ENCODE results near the gene MIS18BP1.
"Not testable (repeated sequence)": the region's sequence is repeated elsewhere in the genome, so short reads cannot be mapped to it uniquely, and the experiment has no call there.

The MIS18BP1 gene

DNA sequence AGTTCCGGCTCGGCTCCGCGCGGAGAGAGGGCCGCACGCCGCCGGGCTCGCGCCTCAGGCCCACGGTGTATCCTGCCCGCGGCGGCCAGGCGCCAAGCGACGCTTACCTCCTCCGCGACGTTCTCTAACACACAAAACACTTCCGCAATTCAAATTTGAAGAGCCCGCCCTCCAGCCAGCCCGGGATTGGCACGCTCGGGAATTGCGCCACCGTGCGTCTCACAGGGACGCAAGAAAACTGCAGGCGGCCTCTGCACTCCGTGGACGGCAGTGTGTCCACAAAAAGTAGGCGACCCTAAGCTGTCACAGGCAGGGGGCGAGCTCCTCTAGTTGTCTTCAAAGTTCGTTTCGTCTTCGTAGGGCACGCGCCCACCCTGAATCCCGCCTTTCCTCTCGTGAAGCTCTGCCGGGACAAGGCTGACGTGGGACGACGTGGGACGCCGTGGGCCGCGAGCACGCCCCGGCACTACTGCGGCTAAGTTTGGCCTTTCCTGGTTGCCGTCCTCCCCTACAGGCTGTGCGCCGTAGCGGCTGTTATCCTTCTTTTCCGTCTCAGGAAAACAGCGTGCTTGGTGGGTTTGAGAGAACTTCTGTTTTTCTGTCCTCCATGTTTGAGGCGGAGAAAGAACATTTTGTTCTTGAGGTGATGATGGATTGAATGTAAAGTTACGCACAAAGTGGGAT, at the start of gene MIS18BP1:
Gene MIS18BP1 (minus strand): TSS at position 133 of the 684 bp plus-strand sequence. CDS start 5,916 bp downstream, outside the sequence.
- peak; percentile 69 for FAIRE-seq

DNA sequence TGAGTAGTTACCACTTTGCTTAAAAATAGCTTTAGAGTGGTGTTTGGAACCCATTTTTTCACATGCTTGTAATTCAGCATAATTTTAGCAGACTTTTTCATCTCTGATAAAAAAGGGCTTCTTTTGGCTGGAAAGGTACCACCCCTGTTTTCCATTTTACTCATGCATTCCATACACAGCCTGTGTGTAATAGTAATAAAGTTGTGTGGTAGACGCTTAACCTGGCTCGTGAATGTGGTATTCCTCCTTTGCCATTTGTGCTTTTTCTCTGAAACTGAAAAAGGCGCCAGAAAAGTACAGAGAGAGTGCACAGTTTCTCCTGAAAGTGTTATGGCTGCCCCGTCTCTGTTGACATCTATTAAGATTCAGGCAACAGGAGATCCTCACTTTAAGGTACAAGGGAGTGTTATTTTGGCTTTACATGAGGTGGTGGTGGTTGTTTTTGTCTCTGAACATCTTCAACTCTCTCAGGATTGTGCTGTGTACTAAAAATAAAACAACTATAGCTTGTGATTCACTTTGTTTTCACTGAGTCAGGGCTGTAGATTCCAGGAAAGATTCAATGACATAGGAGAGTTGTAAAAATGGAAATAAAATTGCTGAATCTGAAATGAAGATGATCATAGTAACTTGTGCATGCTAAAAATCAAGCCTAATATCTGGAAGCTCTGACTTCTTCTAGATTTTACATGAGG, 45.6 kb upstream of the MIS18BP1 start:
- FAIRE-seq = no peak

DNA sequence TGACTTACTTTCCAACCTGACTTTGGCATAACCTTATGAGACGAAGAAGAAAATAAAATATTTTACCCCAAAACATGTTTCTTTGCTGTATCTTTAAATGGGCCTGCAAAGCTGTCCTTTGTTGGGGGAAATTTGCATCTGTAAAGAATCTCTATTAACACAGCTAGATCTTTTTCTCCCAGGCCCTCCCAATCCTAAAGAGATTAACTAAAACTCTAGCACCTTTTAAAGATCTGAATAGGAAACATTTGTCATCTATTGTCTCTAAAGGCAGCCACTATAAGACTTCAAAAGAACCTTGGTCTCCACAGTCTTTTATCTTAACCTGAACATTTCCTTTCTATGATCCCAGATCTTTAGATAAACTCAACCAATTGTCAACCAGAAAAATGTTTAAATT, 41.8 kb upstream of the MIS18BP1 start:
- FAIRE-seq = not testable (repeated sequence)

DNA sequence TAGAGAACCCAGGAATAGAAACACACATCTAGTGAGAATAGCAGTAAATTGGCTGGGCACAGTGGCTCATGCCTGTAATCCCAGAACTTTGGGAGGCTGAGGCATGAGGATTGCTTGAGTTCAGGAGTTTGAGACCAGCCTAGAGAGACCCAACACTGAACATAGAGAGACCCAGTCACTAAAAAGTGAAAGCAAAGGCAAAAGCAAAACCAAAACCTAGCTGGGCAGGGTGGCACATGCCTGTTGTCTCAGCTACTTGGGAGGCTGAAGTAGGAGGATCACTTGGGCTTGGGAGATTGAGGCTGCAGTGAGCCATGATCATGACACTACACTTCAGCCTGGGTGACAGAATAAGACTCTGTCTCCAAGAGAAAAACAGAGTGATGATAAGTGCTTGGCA, 37.5 kb upstream of the MIS18BP1 start:
- FAIRE-seq = no peak

DNA sequence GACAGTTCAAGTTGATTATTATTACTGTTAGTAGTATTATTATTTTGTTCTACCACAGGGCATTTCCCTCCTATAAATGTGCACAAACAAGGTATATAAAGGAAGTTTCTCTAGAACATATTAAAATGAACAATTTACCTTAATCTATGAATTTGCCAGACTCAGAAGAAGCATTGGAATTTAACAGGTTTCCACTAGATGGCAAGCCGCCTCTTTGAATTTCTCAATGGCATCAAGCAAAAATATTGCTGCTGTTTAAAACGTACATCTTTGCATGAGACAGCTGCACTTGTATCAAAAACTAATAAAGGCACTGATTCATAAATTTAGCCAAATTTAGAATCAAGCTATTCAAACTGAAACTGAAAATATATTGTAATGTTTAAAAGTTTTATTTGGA, 34.6 kb upstream of the MIS18BP1 start:
- FAIRE-seq = peak; percentile 57

DNA sequence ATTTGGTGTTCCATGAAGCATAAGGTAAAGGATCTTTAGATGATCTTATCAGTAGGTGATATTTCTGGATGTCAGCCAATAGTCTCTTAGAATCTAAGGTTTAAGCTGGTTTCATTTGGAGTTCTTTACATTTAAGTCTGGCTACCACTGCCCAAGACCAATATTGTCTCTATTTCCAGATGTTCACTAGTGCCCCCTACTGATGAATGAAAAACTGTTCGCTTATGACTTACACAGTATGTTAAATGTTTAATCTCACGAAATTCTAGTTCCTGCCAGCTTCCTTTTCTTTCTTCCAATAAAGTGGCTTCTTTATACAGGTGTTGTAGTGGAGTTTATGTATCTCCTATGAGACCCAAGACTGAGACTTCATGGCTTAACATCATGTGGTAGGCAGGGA, 31.8 kb upstream of the MIS18BP1 start:
- FAIRE-seq = no peak

DNA sequence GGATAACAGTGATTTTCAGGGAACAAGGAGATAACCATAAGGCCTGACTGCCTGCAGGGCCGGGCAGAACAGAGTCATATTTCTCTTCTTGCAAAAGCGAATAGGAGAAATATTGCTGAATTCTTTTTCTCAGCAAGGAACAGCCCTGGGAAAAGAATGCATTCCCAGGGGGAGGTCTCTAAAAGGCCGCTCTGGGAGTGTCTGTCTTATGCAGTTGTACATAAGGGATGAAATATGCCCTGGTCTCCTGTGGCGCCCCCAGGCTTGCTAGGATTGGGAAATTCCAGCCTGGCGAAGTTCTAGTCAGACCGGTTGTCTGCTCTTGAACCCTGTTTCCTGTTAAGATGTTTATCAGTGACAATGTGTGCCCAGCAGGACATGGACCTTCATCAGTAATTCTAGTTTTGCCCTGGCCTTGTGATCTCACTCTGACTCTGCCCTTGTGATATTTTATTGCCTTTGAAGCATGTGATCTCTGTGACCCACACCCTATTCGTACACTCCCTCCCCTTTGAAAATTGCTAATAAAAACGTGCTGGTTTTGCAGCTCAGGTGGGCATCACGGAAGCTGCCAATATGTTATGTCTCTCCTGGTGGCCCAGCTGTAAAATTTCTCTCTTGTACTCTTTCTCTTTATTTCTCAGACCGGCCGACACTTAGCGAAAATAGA, 28.9 kb upstream of the MIS18BP1 start:
- FAIRE-seq = not testable (repeated sequence)

DNA sequence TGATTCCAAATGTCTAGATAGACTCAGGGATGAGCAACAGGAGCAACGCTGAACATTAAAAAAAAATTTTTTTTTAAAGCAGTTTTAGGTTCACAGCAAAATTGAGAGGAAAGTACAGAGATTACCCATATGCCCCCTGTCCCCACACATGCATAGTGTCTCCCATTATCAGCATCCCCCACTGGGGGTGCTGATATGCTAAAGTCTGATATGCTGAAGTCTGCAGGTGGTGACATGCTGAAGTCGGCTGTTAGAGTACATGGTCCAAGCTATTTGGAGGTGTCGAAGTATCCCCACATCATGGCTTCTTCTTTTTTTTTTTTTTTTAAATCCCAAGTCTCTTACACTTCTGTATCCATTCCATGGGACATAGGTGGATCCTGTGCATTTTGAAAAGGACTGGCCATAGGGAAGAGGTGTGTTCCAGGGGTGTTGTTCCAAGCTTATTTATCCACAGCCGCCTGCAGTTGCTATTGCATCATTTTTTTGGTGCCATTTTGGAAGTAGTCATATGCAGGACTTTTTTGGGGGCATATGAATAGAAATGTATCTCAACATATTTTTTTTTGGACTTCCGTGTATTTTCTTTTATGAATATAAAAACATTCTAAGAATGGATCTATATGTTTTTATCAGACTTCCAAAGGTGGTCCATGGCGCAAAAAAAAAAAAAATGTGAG, 19.0 kb upstream of the MIS18BP1 start:
- FAIRE-seq = no peak

DNA sequence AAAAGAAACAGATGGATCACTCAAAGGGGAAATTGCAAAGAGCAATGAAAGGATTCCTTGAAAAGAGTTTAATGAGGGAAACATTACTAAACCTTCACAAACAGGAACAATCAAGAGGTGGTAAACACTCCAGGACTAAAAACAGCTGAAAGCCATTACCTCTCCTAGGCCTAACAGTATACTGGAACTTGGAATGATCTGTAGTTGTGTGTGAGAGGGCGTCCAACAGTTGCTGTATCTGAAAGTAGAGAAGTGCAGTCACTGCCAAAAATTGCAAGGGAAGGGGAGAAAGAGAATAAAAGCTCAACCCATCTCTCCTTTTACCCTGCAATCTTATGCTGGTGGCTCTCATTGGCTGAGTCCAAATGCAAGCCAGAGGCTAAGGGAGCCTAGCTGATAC, 17.0 kb upstream of the MIS18BP1 start:
- FAIRE-seq = no peak

DNA sequence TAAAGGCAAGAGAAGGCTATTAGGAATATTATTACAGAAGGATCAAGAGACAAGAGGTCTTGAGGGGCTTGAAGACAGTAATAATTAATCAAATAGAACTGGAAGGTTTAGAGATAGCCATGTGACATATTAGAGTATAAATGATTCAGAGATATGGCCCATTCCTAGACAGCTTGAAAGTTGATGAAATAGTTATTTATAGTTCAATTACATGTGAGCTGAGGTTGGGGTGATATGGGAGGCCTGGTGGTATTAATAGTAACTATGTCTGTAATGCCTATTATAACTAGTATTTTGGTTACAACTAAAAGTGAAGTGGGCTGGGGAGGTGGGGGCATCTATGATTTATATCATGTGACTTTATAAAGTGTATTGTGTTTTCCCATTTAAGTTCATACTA, 14.1 kb upstream of the MIS18BP1 start:
- FAIRE-seq = no peak

DNA sequence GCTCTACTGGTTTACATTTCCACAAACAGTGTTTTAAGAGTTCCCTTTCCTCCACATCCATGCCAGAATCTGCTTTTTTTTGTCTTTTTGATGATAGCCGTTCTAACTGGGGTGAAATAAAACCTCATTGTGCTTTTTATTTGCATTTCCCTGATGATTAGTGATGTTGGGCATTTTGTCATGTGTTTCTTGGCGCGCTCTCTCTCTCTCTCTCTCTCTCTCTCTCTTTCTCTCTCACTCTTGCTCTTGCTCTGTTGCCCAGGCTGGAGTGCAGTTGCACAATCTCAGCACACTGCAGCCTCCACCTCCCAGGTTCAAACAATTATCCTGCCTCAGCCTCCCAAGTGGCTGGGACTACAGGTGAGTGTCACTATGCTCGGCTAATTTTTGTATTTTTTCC, 9.6 kb upstream of the MIS18BP1 start:
- no peak for FAIRE-seq

DNA sequence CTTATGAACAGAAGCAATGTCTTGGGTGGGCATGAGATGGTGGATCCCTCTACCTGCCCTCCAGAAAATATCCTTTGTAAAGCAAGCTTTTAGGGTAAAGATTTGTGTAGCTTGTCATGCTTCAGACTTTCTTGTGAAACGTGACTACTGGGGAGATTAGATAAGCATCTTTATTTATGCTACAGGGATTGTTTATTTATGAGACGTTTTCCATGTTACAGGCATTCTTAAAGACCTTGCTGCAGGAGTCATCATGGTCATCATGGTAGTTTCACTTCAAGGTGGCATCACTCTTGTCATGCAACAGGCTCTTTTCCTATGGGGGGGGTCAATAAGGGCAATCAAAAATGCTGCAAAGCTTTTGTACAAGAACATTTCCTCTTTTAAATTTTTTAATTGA, 8.2 kb upstream of the MIS18BP1 start:
- no peak for FAIRE-seq

DNA sequence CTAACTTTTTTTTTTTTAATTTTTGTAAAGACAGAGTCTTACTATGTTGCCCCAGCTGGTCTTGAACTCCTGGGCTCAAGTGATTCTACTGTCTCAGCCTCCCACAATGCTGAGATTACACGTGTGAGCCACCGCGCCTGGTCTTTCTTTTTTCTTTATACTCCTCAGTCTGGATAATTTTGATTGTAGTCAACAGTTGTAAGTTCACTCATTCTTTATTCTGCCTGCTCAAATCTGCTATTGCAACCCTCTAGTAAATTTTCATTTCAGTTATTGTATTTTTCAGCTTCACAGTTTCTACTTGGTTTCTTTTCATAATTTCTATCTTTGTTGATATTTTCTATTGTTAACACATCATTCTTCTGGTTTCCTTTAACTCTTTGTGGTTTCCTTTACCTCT, 5.8 kb upstream of the MIS18BP1 start:
- FAIRE-seq = no peak

DNA sequence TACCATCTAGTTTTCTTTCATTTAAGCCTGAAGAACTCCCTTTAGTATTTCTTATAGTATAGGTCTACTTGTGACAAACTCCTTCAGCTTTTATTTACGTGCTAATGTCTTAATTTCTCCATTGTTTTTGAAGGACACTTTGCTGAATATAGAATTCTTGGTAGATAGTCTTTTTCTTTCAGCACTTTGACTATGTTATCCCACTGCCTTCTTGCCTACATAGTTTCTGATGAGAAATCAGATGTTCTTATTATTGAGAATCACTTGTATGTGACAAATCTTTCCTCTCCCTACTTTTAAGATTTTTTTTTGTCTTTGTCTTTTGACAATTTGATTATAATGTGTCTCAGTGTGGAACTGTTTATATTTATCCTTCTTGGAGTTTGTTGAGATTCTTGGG, 5.1 kb upstream of the MIS18BP1 start:
- FAIRE-seq = no peak

DNA sequence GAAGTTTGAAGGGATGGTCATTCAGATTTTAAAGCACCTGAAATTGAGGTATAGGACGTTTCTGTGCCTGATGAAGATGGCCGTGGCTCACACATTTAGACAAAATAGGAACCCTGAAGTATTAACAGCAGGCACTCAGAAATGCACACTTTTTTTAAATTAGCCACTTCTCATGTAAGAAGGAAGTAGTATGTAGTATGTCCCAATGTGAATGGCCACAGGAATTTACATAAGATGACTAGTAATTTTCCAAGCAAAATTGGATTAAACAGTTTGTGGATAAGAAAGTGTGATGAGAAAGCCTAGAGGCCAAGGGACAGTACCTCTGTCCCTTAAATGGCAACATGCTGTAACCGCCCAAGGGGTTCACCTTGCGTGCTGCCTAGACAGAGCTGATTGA, 1.8 kb upstream of the MIS18BP1 start:
- FAIRE-seq = no peak

DNA sequence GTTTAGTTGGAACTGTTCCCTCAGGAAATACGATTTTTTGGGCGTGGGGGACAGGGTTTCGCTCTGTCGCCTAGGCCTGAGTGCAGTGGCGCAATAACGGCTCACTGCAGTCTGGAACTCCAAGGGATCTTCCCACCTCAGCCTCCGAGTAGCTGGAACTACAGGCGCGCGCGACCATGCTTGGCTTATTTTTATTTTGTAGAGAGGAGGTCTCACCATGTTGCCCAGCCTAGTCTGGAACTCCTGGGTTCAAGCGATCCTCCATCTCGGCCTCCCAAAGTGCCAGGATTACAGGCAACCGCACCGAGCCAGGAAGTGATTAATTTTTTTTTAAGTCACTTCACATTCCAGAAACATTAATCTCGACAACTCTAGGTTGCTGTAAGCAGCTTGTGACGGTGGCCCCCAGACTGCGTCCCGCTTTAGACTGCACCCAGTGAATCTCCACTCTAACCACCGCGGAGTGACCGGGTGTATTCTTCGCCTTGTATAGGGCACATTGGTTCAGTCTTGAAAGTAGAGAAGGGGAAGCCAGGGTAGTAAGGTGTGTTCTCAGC, 830 bp upstream of the MIS18BP1 start:
- no peak for FAIRE-seq

DNA sequence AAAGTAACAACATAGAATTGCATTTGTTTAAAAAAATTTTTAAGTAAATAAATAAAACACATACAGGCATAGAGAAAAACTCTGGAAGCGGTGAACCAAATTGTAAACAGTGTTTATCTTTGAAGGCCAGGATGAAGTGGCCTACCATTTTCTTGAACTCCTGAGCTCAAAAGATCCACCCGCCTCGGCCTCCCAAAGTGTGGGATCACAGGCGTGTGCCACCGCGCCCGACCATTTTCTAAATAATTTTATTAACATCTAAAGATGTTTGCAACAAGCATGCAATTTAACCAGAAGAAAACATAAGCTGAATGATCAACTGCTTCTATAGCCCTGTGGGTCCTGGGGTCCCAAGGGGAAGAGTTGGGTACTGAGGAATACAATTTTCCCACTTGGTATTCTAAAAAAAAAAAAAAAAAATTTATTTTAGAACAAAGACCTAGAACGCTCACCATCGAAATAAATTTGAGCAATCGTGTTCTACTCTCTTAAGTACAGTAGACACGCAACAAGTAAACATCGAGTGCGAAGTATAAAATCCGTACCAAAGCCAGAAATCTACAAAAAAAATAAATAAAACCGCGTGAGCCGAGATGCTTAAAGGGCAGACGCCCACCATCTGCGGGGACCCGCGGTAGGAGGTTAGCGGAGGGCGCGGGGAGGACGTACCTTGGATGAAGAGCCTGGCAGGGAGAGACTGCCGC, 484 bp downstream of the MIS18BP1 start:
- FAIRE-seq = no peak

DNA sequence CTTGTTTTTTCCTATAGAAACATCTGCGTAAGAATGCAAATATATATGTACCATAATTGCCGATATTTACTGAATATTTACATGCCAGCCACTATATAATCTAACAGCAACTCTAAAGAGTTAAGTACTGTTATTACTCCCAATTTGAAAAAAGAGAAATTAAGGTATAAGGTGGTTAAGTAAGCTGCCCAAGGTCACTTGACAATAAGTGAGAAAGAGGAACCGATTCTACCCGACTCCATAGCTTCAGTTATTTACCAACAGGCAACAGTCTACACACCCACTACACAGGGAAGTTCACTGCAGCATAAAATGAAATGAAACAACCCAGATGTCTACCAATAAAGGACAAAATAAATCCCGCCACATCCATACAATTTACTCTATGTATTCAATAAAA, 1.1 kb downstream of the MIS18BP1 start:
- no peak for FAIRE-seq

DNA sequence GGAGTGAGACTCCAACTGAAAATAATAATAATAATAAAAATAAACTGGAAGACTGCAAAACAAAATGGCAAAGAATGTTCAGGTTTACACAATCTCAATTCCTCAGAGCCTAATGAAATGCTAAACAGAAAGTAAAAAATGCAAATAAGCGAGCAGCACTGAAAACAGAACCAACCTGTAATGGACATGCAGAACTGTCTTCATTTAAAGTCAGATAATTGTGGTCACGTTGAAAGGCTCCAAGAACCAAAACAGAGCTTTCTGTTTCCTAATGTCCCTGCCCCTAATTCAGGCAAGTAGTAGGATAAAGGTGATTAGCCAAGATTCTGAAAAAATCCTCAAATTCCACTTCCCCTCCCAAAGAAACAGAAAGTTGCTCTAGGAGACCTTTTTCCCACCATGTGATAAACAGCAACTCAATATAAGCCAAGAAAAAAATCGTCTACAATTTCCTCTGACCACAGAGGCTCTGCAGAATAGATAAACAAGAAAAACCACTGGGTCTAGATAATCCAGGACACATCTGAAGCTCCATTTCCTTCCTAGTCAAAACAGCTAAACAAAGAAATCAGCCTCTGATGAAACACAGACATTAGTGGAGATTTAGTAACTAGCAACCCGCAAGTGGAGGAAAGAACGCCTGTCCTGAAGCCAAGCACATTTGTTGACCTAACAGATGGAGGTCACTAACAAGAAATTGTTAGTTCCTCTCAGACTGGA, 3.0 kb downstream of the MIS18BP1 start:
- FAIRE-seq = no peak

DNA sequence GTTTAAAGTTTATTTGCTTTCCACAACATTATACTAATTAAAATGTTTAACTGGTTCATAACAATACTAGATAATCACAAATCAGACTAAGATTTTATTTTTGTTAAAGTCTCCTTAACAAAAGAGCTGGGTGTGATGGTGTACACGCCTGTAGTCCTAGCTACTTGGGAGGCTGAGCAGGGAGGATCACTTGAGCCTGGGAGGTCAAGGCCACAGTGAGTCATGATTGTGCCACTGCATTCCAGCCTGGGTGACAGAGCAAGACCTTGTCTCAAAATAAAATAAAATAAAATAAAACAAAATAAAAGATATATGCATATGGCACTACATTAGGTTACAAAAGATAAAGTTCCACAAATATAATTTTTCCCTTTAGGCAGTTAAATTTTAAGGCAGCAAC, 5.6 kb downstream of the MIS18BP1 start:
- no peak for FAIRE-seq

DNA sequence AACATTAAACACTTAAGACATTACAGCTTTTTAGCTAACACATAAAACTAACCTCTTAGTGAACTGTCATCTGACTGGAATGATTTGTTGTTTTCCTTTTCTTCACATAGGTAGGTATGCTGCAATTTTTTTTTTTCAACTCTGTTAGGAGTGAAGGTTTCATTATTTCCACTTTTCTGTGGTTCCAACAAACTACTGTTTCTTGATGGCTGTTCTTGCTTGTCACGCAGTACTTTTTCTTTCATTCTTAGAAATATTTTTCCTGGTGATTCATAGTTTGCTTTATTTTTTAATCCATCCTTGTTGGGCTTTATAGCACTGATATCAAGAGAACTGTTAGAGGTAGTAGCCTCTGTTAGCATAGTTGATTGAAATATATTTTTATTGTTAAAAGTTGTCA, 6.3 kb downstream of the MIS18BP1 start:
- FAIRE-seq = no peak

DNA sequence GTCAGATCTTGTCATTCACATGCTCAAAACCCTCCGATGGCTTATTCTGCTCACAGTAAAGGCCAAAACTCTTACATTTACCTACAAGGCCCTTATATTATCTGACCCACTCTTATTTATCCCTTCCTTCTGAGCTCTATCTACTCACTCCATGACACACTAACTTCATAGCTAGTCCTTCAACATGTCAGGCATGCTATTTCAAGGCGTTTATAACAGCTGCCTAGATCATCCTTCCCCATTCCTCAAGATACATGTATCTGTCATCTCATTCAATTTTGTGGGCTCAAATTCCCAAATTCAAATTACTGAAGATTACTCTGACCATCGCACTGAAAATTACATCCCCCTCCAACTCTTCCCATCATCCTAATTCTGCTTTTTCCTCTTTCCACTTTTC, 6.9 kb downstream of the MIS18BP1 start:
- FAIRE-seq = no peak
